ENCODE measurements around the gene ACOX2. TPM values are rescaled to one million over a fixed set of nuclear protein-coding genes. Genes with fewer than 3 reads are reported as not detected.

Gene ACOX2
- total RNA-seq: 1.5 and 2.1 TPM in 2 replicates
- 10.5 and 10.7 TPM in 2 replicates for polyA plus RNA-seq
- polyA plus RNA-seq (2011; cell fraction: cytosol; rRNA removed): 3.6 and 3.8 TPM in 2 replicates
- 61.1 and 77.6 TPM in 2 replicates for polyA plus RNA-seq (2011; cell fraction: nucleus; rRNA removed)
- polyA plus RNA-seq (2012): 1.5 TPM in 2 replicates
- polyA minus RNA-seq: 10.1 and 16.8 TPM in 2 replicates
- not detected for polyA minus RNA-seq (2011; cell fraction: cytosol; rRNA and poly(A)+ RNA removed)
- 11.1 and 12.7 TPM in 2 replicates for polyA minus RNA-seq (2011; cell fraction: nucleus; rRNA and poly(A)+ RNA removed)
- percentile 22 among the genes with signal in this experiment for Bru-seq, nascent RNA
- percentile 3 among the genes with signal in this experiment for BruChase-seq, experiment 1, labeled RNA remaining after a 6-hour chase
- percentile 6 among the genes with signal in this experiment for BruChase-seq, experiment 2, labeled RNA remaining after a 2-hour chase
- long read RNA-seq, partial matches to known transcripts: 0 of 4 reads
- long read RNA-seq, other reads (novel, unspliced or antisense): 1 of 4 reads

- Histone ChIP-seq H3K4me3 (replicated peaks in 1 of 3; ENCODE audit: insufficient read depth in 1 of 3, low read depth in 1 of 3, low read length in 3 of 3) (no peak within 1 kb of the TSS), H3K4me2 (ENCODE audit: insufficient read depth, low read length) (no peak within 1 kb of the TSS), H3K9me1 (replicated peaks; ENCODE audit: control insufficient read depth, extremely low read depth, insufficient read depth, low read length) (no peaks in the 10 kb centered on the region), H3K4me1 (ENCODE audit: control insufficient read depth, extremely low read depth, insufficient read depth, low read length) (peaks cover 6% of the 10 kb centered on the region), H4K20me1 (replicated peaks; ENCODE audit: control insufficient read depth, extremely low read depth, insufficient read depth, low read length) (no peaks in the 10 kb centered on the region), H3K36me3 (ENCODE audit: control insufficient read depth in 2 of 2, extremely low read depth in 1 of 2, insufficient read depth in 2 of 2, low read length in 2 of 2) (no peaks in the 10 kb centered on the region), H2AFZ (ENCODE audit: low read depth, low read length) (peak within 1 kb of the TSS; percentile 11), H3K27me3 (ENCODE audit: control insufficient read depth in 2 of 2, insufficient read depth in 2 of 2, low read length in 2 of 2) (no peaks in the 10 kb centered on the region), H3K9ac (replicated peaks; ENCODE audit: extremely low read depth, insufficient read depth, low read length) (no peak within 1 kb of the TSS), H3K79me2 (ENCODE audit: control insufficient read depth, insufficient read depth, low read length) (no peaks in the 10 kb centered on the region), H3K9me3 (replicated peaks; ENCODE audit: control insufficient read depth, insufficient read depth, low read length) (no peaks in the 10 kb centered on the region), H3K27ac (ENCODE audit: insufficient read depth, low read depth, low read length) (no peak within 1 kb of the TSS)
- ChIA-PET CTCF (interaction anchor here (1.1 to 3.6 kb wide), 3 partner anchors 45 to 230 kb away, joined by 3 to 18 read pairs (median 4); partner anchors contain the start of genes HTD2, KCTD6 and RPP14), POLR2A (no interaction called here)
- FAIRE-seq: no peak
- dilution Hi-C loops (cut with MboI; ENCODE audit: extremely low pct_ligation_motif_present, low sequenced_read_pairs): no loop called here
- TF ChIP-seq GATA2 (IDR thresholded peaks at IDR 0.05; ENCODE audit: insufficient read depth, insufficient read length, low read depth, low read length) (no peak), MAX (IDR thresholded peaks at IDR 0.05; ENCODE audit: insufficient read depth, insufficient read length) (no peak), POLR2AphosphoS5 (IDR thresholded peaks at IDR 0.05; ENCODE audit: insufficient read depth, low read depth, low read length) (no peak), FOS (IDR thresholded peaks at IDR 0.05; ENCODE audit: borderline replicate concordance, insufficient read depth, low read length) (no peak), MYC (IDR thresholded peaks at IDR 0.05; ENCODE audit: low read depth, low read length) (no peak), EZH2 (IDR thresholded peaks at IDR 0.05; ENCODE audit: borderline replicate concordance, low read depth, low read length, severe bottlenecking) (no peak), JUN (IDR thresholded peaks at IDR 0.05; ENCODE audit: borderline replicate concordance, insufficient read depth, insufficient read length, low read depth) (no peak), POLR2A (IDR thresholded peaks at IDR 0.05; ENCODE audit: low read depth, low read length) (no peak)
- TF ChIP-seq, protein P1, sequence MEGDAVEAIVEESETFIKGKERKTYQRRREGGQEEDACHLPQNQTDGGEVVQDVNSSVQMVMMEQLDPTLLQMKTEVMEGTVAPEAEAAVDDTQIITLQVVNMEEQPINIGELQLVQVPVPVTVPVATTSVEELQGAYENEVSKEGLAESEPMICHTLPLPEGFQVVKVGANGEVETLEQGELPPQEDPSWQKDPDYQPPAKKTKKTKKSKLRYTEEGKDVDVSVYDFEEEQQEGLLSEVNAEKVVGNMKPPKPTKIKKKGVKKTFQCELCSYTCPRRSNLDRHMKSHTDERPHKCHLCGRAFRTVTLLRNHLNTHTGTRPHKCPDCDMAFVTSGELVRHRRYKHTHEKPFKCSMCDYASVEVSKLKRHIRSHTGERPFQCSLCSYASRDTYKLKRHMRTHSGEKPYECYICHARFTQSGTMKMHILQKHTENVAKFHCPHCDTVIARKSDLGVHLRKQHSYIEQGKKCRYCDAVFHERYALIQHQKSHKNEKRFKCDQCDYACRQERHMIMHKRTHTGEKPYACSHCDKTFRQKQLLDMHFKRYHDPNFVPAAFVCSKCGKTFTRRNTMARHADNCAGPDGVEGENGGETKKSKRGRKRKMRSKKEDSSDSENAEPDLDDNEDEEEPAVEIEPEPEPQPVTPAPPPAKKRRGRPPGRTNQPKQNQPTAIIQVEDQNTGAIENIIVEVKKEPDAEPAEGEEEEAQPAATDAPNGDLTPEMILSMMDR (IDR thresholded peaks at IDR 0.05; ENCODE audit: extremely low read depth in 1 of 2, insufficient read depth in 1 of 2, low read depth in 1 of 2, low read length in 2 of 2): no peak
- DNase-seq (ENCODE audit: low read depth, low spot score): peak; percentile 43
- no TSS peak for BruUV-seq (replicated peaks)
- intact Hi-C loops (cut with micrococcal nuclease): no loop called here
These were observed at the start of gene ACOX2 for GRCh38 chr3:58536501-58537411. ACOX2 (minus strand) TSS chr3:58537190; CDS start chr3:58535106, 2,084 bp downstream.
